HG02970 (cell line): ENCODE measurements around the gene NHLRC4.

Experiments
- ATAC-seq: cut with Tn5 transposase; IDR thresholded peaks from one replicate; pipeline ENCODE4 v1.9.1; 2021; ENCODE audit warnings: mild to moderate bottlenecking, moderate library complexity, moderate number of reproducible peaks; ENCODE audit not compliant: unreplicated experiment, low FRiP score

Gene NHLRC4

GRCh38 chr16:580946-581498 lies 14.2 kb downstream of the NHLRC4 start:
- no peak for ATAC-seq

- no peak for ATAC-seq
Measured at GRCh38 chr16:582218-582613, 15.4 kb downstream of the NHLRC4 start.

- ATAC-seq = no peak
Measured at GRCh38 chr16:582614-583331, 16.0 kb downstream of the NHLRC4 start.

- no peak for ATAC-seq
Measured at GRCh38 chr16:583470-583814, 16.6 kb downstream of the NHLRC4 start.

GRCh38 chr16:583815-584591 lies 17.2 kb downstream of the NHLRC4 start:
- no peak for ATAC-seq

GRCh38 chr16:585351-585750 lies 18.5 kb downstream of the NHLRC4 start:
- ATAC-seq = no peak

GRCh38 chr16:586047-586644 lies 19.3 kb downstream of the NHLRC4 start:
- no peak for ATAC-seq

GRCh38 chr16:586645-587590 lies 20.1 kb downstream of the NHLRC4 start:
- no peak for ATAC-seq

GRCh38 chr16:588639-588888 lies 21.8 kb downstream of the NHLRC4 start:
- no peak for ATAC-seq

- peak; percentile 62 for ATAC-seq
Measured at GRCh38 chr16:588889-589657, 22.3 kb downstream of the NHLRC4 start.

GRCh38 chr16:589658-590187 lies 22.9 kb downstream of the NHLRC4 start, which contains the start of gene RAB40C:
Gene RAB40C, plus strand, starts transcription at chr16:590066. Its CDS starts 226 bp downstream, at chr16:590292.
- ATAC-seq = peak; percentile 71

GRCh38 chr16:590188-590814 lies 23.5 kb downstream of the NHLRC4 start:
- no peak for ATAC-seq

GRCh38 chr16:590815-591200 lies 24.0 kb downstream of the NHLRC4 start:
- ATAC-seq = no peak

- no peak for ATAC-seq
Measured at GRCh38 chr16:591231-591630, 24.4 kb downstream of the NHLRC4 start.

- ATAC-seq = no peak
Measured at GRCh38 chr16:591892-592517, 25.2 kb downstream of the NHLRC4 start.

- ATAC-seq = no peak
Measured at GRCh38 chr16:592518-593306, 25.9 kb downstream of the NHLRC4 start.

- ATAC-seq = no peak
Measured at GRCh38 chr16:593406-593805, 26.6 kb downstream of the NHLRC4 start.

GRCh38 chr16:593807-594206 lies 27.0 kb downstream of the NHLRC4 start:
- ATAC-seq = no peak
